Tibial nerve (tissue), 4 donors: ENCODE data around the gene DGKD.

Experiments used
- CTCF ChIP-seq, 5 experiments: fragments of 200-600 bp in 3 of 5; fragments of 450-650 bp in 2 of 5; sonication (generic) in 3 of 5; IDR thresholded peaks; one replicate each; pipeline ENCODE4 v1.5.1; 2016 to 2019; ENCODE audit warnings: antibody characterized with exemption in 5 of 5, mild to moderate bottlenecking in 3 of 5, moderate library complexity in 2 of 5
- EP300 ChIP-seq, 2 donors: sonication (generic); formaldehyde crosslinking; IDR thresholded peaks; one replicate each; pipeline ENCODE4 v1.6.1; 2017; ENCODE audit warnings: antibody characterized with exemption in 2 of 2, mild to moderate bottlenecking in 1 of 2
- POLR2A ChIP-seq, 2 donors: fragments of 450-650 bp; IDR thresholded peaks; one replicate each; pipeline ENCODE4 v1.6.1; 2017; ENCODE audit warnings: antibody characterized with exemption in 2 of 2, mild to moderate bottlenecking in 2 of 2, moderate library complexity in 2 of 2

DNA sequence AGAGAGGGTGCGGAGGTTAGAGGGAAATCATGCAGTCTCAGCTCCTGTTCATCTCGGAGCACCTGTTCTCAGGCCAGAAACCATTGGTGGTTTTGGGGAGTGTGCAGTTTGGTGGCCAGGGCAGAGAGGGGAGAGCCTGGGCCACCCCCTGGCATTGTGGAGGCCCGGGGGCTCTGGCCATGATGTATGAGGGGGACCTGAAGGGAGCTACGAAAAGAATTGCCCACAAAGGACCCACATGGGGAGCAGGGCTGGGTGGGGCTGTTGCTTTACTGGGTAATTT, 87.7 kb downstream of the DGKD start:
- no peak for TF ChIP-seq CTCF (IDR thresholded peaks at IDR 0.05)
- TF ChIP-seq EP300 (IDR thresholded peaks at IDR 0.05) = no peak
- TF ChIP-seq POLR2A (IDR thresholded peaks at IDR 0.05) = no peak
